NT2/D1 (cell line): ENCODE measurements around the gene SNRPA.

Experiments
- SUZ12 ChIP-seq: IDR thresholded peaks from 2 replicates; pipeline ENCODE4 v1.6.1; 2011; ENCODE audit not compliant: insufficient read length, insufficient read depth; ENCODE audit errors: extremely low read depth
- YY1 ChIP-seq: IDR thresholded peaks from 2 replicates; pipeline ENCODE4 v1.6.1; 2011; ENCODE audit not compliant: insufficient read length, insufficient read depth
- ZNF274 ChIP-seq: IDR thresholded peaks from 2 replicates; pipeline ENCODE4 v1.6.1; 2011; ENCODE audit warnings: mild to moderate bottlenecking, low read depth, low read length

DNA sequence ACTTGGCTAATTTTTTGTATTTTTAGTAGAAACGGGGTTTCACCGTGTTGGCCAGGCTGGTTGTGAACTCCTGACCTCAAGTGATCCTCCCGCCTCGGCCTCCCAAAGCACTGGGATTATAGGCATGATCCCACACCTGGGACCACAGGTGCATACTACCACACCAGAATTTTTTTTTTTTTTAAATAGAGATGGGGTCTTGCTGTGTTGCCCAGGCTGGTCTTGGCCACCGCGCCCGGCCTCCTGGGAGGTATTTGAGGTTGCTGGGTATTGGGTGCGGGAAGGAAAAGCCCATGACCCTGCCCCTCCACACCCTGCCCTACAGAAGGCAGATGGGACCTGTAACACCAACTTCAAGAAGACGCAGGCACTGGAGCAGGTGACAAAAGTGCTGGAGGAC lies 14.3 kb upstream of the SNRPA start:
- no peak for TF ChIP-seq ZNF274
- TF ChIP-seq YY1 = no peak
- no peak for TF ChIP-seq SUZ12
